ENCODE results near the gene NUMB. TPM values are rescaled to one million over a fixed set of nuclear protein-coding genes. Genes with fewer than 3 reads are reported as not detected.

The NUMB gene
- total RNA-seq, 1 experiment from 2014 or later, result 22.2 TPM

DNA sequence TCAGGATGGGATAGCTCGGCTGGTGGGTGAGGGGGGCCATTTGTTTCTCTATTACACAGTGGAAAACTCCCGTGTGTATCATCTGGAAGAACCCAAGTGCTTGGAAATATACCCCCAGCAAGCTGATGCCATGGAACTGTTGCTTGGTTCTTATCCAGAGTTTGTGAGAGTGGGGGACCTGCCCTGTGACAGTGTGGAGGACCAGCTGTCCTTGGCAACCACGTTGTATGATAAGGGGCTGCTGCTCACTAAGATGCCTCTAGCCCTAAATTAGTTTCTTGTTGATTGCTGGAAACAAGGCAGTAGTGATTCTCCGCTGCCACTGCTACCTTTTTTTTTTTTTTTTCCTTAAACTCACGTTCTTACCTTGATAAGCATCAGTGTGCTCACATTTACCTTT, 34.3 kb upstream of the NUMB start:
- H3K27ac ChIP-seq (ENCODE audit: low read length), result no peak overlapping the region
- peaks cover 26% of the 10 kb centered on the region for H3K4me1 ChIP-seq (ENCODE audit: insufficient read depth, low read length)
- peak overlapping the region; percentile 95 for H3K4me2 ChIP-seq (ENCODE audit: low read length)
- POLR2A ChIA-PET (ENCODE audit: unreplicated experiment), result no interaction called here
- H3K9ac ChIP-seq (ENCODE audit: low read length), result no peak overlapping the region
- no peaks in the 10 kb centered on the region for H3K36me3 ChIP-seq (ENCODE audit: low read depth, low read length)
- no peak for ATAC-seq
- peaks cover 41% of the 10 kb centered on the region for H3K79me2 ChIP-seq (ENCODE audit: low read length)
- no peak overlapping the region for H2AFZ ChIP-seq (ENCODE audit: low read length)
- H4K20me1 ChIP-seq (ENCODE audit: low read length), result peaks cover 24% of the 10 kb centered on the region
- intact Hi-C loops (cut with micrococcal nuclease), result loop anchor here (5.0 kb wide), 2 partner anchors 120 to 140 kb away; partner anchors contain the start of gene ACOT6
- no peak for TF ChIP-seq EZH2 (IDR thresholded peaks at IDR 0.05; ENCODE audit: low read length, unreplicated experiment)
- TF ChIP-seq CTCF (conservative IDR thresholded peaks at IDR 0.05; ENCODE audit: low read depth, low read length), result no peak
- no peak for TF ChIP-seq EZH2phosphoT487 (IDR thresholded peaks at IDR 0.05; ENCODE audit: borderline replicate concordance, low read length)
- H3K9me2 ChIP-seq (replicated peaks; ENCODE audit: low read length), result no peaks in the 10 kb centered on the region
- CTCF ChIA-PET, result no interaction called here
- H3K4me3 ChIP-seq (ENCODE audit: low read length), result peak overlapping the region; percentile 79
- H3F3A ChIP-seq (ENCODE audit: low read length, unreplicated experiment), result no peaks in the 10 kb centered on the region
- BruUV-seq (replicated peaks), result TSS peak; percentile 45
- H3K27me3 ChIP-seq (ENCODE audit: low read length), result no peaks in the 10 kb centered on the region
- H3K9me3 ChIP-seq (ENCODE audit: low read length), result no peaks in the 10 kb centered on the region
- DNase-seq, result no peak

DNA sequence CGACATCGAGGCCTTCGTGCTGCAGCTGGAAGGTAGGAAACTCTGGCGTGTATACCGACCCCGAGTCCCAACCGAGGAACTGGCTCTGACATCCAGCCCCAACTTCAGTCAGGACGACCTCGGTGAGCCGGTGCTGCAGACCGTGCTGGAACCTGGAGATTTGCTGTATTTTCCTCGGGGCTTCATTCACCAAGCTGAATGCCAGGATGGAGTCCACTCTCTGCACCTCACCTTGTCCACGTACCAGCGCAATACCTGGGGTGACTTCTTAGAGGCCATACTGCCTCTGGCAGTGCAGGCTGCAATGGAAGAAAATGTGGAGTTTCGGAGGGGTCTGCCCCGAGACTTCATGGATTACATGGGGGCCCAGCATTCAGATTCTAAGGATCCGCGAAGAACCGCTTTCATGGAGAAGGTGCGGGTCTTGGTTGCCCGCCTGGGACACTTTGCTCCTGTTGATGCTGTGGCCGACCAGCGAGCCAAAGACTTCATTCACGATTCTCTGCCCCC, 33.8 kb upstream of the NUMB start:
- no peaks in the 10 kb centered on the region for H3F3A ChIP-seq (ENCODE audit: low read length, unreplicated experiment)
- H3K4me3 ChIP-seq (ENCODE audit: low read length), result peak overlapping the region; percentile 79
- H3K9me2 ChIP-seq (replicated peaks; ENCODE audit: low read length), result no peaks in the 10 kb centered on the region
- no peak overlapping the region for H3K27ac ChIP-seq (ENCODE audit: low read length)
- H3K36me3 ChIP-seq (ENCODE audit: low read depth, low read length), result no peaks in the 10 kb centered on the region
- ChIA-PET POLR2A (ENCODE audit: unreplicated experiment) (no interaction called here), CTCF (no interaction called here)
- no peak for TF ChIP-seq EZH2 (IDR thresholded peaks at IDR 0.05; ENCODE audit: low read length, unreplicated experiment)
- no peak for TF ChIP-seq EZH2phosphoT487 (IDR thresholded peaks at IDR 0.05; ENCODE audit: borderline replicate concordance, low read length)
- TF ChIP-seq CTCF (conservative IDR thresholded peaks at IDR 0.05; ENCODE audit: low read depth, low read length), result no peak
- peaks cover 24% of the 10 kb centered on the region for H4K20me1 ChIP-seq (ENCODE audit: low read length)
- DNase-seq (no peak), ATAC-seq (no peak)
- peak overlapping the region; percentile 95 for H3K4me2 ChIP-seq (ENCODE audit: low read length)
- H3K9ac ChIP-seq (ENCODE audit: low read length), result peak overlapping the region; percentile 82
- no peaks in the 10 kb centered on the region for H3K27me3 ChIP-seq (ENCODE audit: low read length)
- intact Hi-C loops (cut with micrococcal nuclease), result loop anchor here (5.0 kb wide), 2 partner anchors 120 to 140 kb away; partner anchors contain the start of gene ACOT6
- peaks cover 41% of the 10 kb centered on the region for H3K79me2 ChIP-seq (ENCODE audit: low read length)
- peak overlapping the region; percentile 85; the same call in 1 of the 2 replicates for H2AFZ ChIP-seq (ENCODE audit: low read length)
- BruUV-seq (replicated peaks), result no TSS peak
- peaks cover 26% of the 10 kb centered on the region for H3K4me1 ChIP-seq (ENCODE audit: insufficient read depth, low read length)
- H3K9me3 ChIP-seq (ENCODE audit: low read length), result no peaks in the 10 kb centered on the region
